H1 (cell line): ENCODE results near the gene DIPK1A. TPM values are rescaled to one million over a fixed set of nuclear protein-coding genes. Genes with fewer than 3 reads are reported as not detected.

Source experiments
- CTCF ChIA-PET: fragments of 300-600 bp; sonication (Branson Sonifier 250); formaldehyde crosslinking; loops from one replicate; lab custom pipeline; 2021; ENCODE audit not compliant: partially characterized antibody; lab: Charles Lee
- POLR2A ChIA-PET: fragments of 300-600 bp; sonication (Branson Sonifier 250); formaldehyde crosslinking; loops from one replicate; lab custom pipeline; 2021; ENCODE audit warnings: inconsistent platforms; ENCODE audit not compliant: partially characterized antibody; lab: Charles Lee
- DNase-seq, 2 experiments: peaks; one replicate each; pipeline versions ENCODE4 v3.0.0 to v3.0.0-alpha.2; 2010 to 2022; ENCODE audit warnings: low spot score in 2 of 2, low read depth in 1 of 2, mixed read lengths in 1 of 2
- FAIRE-seq: peaks from 2 replicates; lab custom pipeline; 2011; peaks lifted over from hg19 to GRCh38; lab: Jason Lieb, UNC
- H2AFZ ChIP-seq: 2 replicates; pipeline ENCODE4 v1.8.1; 2012; ENCODE audit warnings: low read length, inconsistent platforms
- H2AK5ac ChIP-seq: 2 replicates; pipeline ENCODE4 v1.6.1; 2013; ENCODE audit warnings: low read depth, low read length
- H2BK120ac ChIP-seq: replicated peaks from 2 replicates; pipeline ENCODE3; 2013; ENCODE audit warnings: low read depth, low read length, inconsistent platforms
- H2BK12ac ChIP-seq: 2 replicates; pipeline ENCODE4 v1.6.1; 2013; ENCODE audit warnings: low read depth, low read length
- H2BK15ac ChIP-seq: 2 replicates; pipeline ENCODE4 v1.6.1; 2013; ENCODE audit warnings: low read length
- H2BK20ac ChIP-seq: 2 replicates; pipeline ENCODE4 v1.6.1; 2013; ENCODE audit warnings: low read length
- H2BK5ac ChIP-seq: 2 replicates; pipeline ENCODE4 v1.6.1; 2013; ENCODE audit warnings: low read depth, low read length
- H3K14ac ChIP-seq: 2 replicates; pipeline ENCODE4 v1.6.1; 2013; ENCODE audit warnings: inconsistent platforms; ENCODE audit not compliant: insufficient read length
- H3K18ac ChIP-seq: 2 replicates; pipeline ENCODE4 v1.6.1; 2013; ENCODE audit warnings: low read length; ENCODE audit errors: extremely low read depth
- H3K23ac ChIP-seq: 2 replicates; pipeline ENCODE4 v1.6.1; 2013; ENCODE audit warnings: inconsistent platforms; ENCODE audit not compliant: insufficient read length
- H3K23me2 ChIP-seq: 2 replicates; pipeline ENCODE4 v1.6.1; 2013; ENCODE audit warnings: low read depth, low read length
- H3K27ac ChIP-seq: 2 replicates; pipeline ENCODE4 v1.6.1; 2011; ENCODE audit warnings: low read depth, low read length, inconsistent platforms
- H3K27me3 ChIP-seq, 4 experiments: replicated peaks in 1 of 4; 1 replicate in 1 of 4; 2 replicates in 3 of 4; pipeline versions ENCODE4 v1.6.1 to v1.8.1; 2011 to 2013; ENCODE audit warnings: low read length in 3 of 4, mild to moderate bottlenecking in 3 of 4, inconsistent platforms in 2 of 4, mixed read lengths in 2 of 4, moderate library complexity in 1 of 4; ENCODE audit not compliant: control insufficient read depth in 3 of 4, insufficient read depth in 3 of 4; ENCODE audit errors: extremely low read depth in 1 of 4
- H3K36me3 ChIP-seq, 4 experiments: 2 replicates each; pipeline versions ENCODE4 v1.6.1 to v1.8.1; 2011 to 2013; ENCODE audit warnings: mild to moderate bottlenecking in 4 of 4, low read length in 3 of 4, moderate library complexity in 2 of 4, control low read depth in 1 of 4, inconsistent platforms in 1 of 4; ENCODE audit not compliant: insufficient read depth in 4 of 4, control insufficient read depth in 2 of 4
- H3K4ac ChIP-seq: replicated peaks from 2 replicates; pipeline ENCODE3; 2013; ENCODE audit warnings: low read length, low read depth, mixed read lengths, inconsistent platforms; ENCODE audit not compliant: insufficient read length
- H3K4me1 ChIP-seq, 4 experiments: replicated peaks in 1 of 4; 1 replicate in 1 of 4; 2 replicates in 3 of 4; pipeline versions ENCODE4 v1.6.1 to v1.8.1; 2011 to 2013; ENCODE audit warnings: low read length in 3 of 4, inconsistent platforms in 2 of 4, mixed read lengths in 1 of 4; ENCODE audit not compliant: insufficient read depth in 4 of 4, control insufficient read depth in 3 of 4
- H3K4me2 ChIP-seq, 2 experiments: 2 replicates each; pipeline versions ENCODE4 v1.6.1 to v1.8.1; 2011 to 2013; ENCODE audit warnings: low read depth in 2 of 2, low read length in 2 of 2, control low read depth in 1 of 2, inconsistent platforms in 1 of 2, mild to moderate bottlenecking in 1 of 2; ENCODE audit not compliant: insufficient read depth in 1 of 2
- H3K4me3 ChIP-seq, 4 experiments: fragments of 200-600, 300-600 bp in 1 of 4; sonication (generic), shearing (Covaris generic), sonication (Bioruptor Twin) in 1 of 4; 2 replicates each; pipeline versions ENCODE4 v1.5.1 to v1.8.1; 2011 to 2016; ENCODE audit warnings: low read length in 4 of 4, low read depth in 3 of 4, control low read depth in 2 of 4, inconsistent platforms in 2 of 4, mild to moderate bottlenecking in 2 of 4, mixed read lengths in 1 of 4, moderate library complexity in 1 of 4; ENCODE audit not compliant: insufficient read depth in 2 of 4; ENCODE audit errors: extremely low read depth in 1 of 4
- H3K56ac ChIP-seq: replicated peaks from 2 replicates; pipeline ENCODE3; 2013; ENCODE audit warnings: low read depth, mild to moderate bottlenecking, mixed read lengths, low read length, inconsistent platforms; ENCODE audit not compliant: insufficient read length
- H3K79me1 ChIP-seq: 2 replicates; pipeline ENCODE4 v1.6.1; 2013; ENCODE audit warnings: low read depth, low read length, control low read depth
- H3K79me2 ChIP-seq, 2 experiments: 2 replicates each; pipeline versions ENCODE4 v1.6.1 to v1.8.1; 2012 to 2013; ENCODE audit warnings: low read length in 2 of 2, mild to moderate bottlenecking in 2 of 2, inconsistent platforms in 1 of 2; ENCODE audit not compliant: insufficient read depth in 2 of 2, control insufficient read depth in 1 of 2
- H3K9ac ChIP-seq, 4 experiments: replicated peaks in 1 of 4; 1 replicate in 1 of 4; 2 replicates in 3 of 4; pipeline versions ENCODE4 v1.6.1 to v1.8.1; 2011 to 2013; ENCODE audit warnings: low read depth in 3 of 4, low read length in 3 of 4, control low read depth in 2 of 4, mild to moderate bottlenecking in 2 of 4, moderate library complexity in 2 of 4, inconsistent platforms in 1 of 4; ENCODE audit errors: extremely low read depth in 1 of 4
- H3K9me3 ChIP-seq, 2 experiments: 2 replicates each; pipeline versions ENCODE4 v1.6.1 to v1.8.1; 2012 to 2013; ENCODE audit warnings: mild to moderate bottlenecking in 2 of 2, moderate library complexity in 2 of 2, control low read depth in 1 of 2, inconsistent platforms in 1 of 2, low read depth in 1 of 2, low read length in 1 of 2, mixed read lengths in 1 of 2; ENCODE audit not compliant: insufficient read depth in 2 of 2
- H4K20me1 ChIP-seq, 2 experiments: replicated peaks in 1 of 2; 2 replicates each; pipeline versions ENCODE3 to v1.8.1; 2011 to 2013; ENCODE audit warnings: inconsistent platforms in 2 of 2, low read length in 2 of 2, mild to moderate bottlenecking in 1 of 2; ENCODE audit not compliant: insufficient read depth in 2 of 2, control insufficient read depth in 1 of 2
- H4K5ac ChIP-seq: 2 replicates; pipeline ENCODE4 v1.6.1; 2013; ENCODE audit warnings: low read length, low read depth, mixed read lengths, inconsistent platforms; ENCODE audit not compliant: insufficient read length
- H4K8ac ChIP-seq: 2 replicates; pipeline ENCODE4 v1.8.0; 2013; ENCODE audit warnings: mild to moderate bottlenecking, moderate library complexity, low read length, inconsistent platforms; ENCODE audit not compliant: insufficient read depth; ENCODE audit errors: extremely low read depth
- H4K91ac ChIP-seq: replicated peaks from 2 replicates; pipeline ENCODE3; 2013; ENCODE audit warnings: low read length, mixed read lengths, inconsistent platforms; ENCODE audit not compliant: insufficient read length
- CHD7 ChIP-seq: fragments of 300-600 bp; sonication (generic); IDR thresholded peaks from 2 replicates; pipeline ENCODE4 v1.7.1; 2012; ENCODE audit warnings: low read length, moderate library complexity, mild to moderate bottlenecking, inconsistent platforms; ENCODE audit not compliant: insufficient replicate concordance
- WGBS, 2 experiments: shearing (Covaris generic) in 1 of 2; methylation state at CpG; one replicate each; pipeline versions ENCODE4 v1.1.6 to v1.1.7; 2013 to 2015; ENCODE audit warnings: low lambda C conversion rate in 2 of 2, mixed read lengths in 2 of 2, inconsistent platforms in 1 of 2, low coverage in 1 of 2, missing lambda C conversion rate in 1 of 2; ENCODE audit not compliant: insufficient replicate concordance in 2 of 2, insufficient coverage in 1 of 2, insufficient read length in 1 of 2; ENCODE audit errors: extremely low coverage in 1 of 2, missing lambda C conversion rate in 1 of 2; 5-methylcytosine and 5-hydroxymethylcytosine counted together
- polyA plus RNA-seq, 7 experiments: library from polyadenylated mRNA; depleted of rRNA in 3 of 7; stranded (reverse) in 5 of 7; unstranded in 2 of 7; fragments of >200 nt in 5 of 7; fragments of 200-250 nt in 2 of 7; gene quantifications; 1 replicate in 5 of 7; 2 replicates in 1 of 7; 4 replicates in 1 of 7; pipeline versions ENCODE4 v1.2.1 to v1.2.3, GENCODE V29; 2011 to 2013; ENCODE audit warnings: missing spikeins in 2 of 7, mixed read lengths in 2 of 7
- total RNA-seq: library from RNA; stranded (reverse); fragmentation: NEBNext Ultra II Directional; extraction: Animal tissue kit (Norgen Biotek cat#: 25700); gene quantifications from 2 replicates; pipeline ENCODE4 v1.2.1, GENCODE V29; 2021

Gene DIPK1A
- total and polyA plus RNA-seq, 2 of the 8 experiments (the other 6 are each of a cell fraction or from before 2014, with no cell fraction given), result 2.5 to 5.0 TPM

DNA sequence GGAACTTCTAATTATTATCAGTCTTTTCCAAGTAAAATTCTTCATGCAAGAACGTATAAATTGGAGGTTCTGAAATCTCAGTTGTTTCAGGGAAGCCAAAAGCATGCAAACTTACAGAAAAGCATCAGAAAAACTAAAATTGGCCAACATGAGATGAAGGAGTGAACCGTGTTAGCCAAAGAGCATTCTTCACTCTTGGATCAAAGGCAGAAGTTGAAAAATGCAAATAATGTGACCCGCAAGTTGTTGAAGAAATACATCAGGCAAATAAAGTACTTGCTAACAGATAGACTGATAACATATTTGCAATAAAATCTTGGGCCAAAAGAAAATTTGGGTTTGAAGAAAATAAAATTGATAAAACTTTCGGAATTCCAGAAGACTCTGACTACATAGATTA is 29.6 kb downstream of the DIPK1A start:
- H2BK12ac ChIP-seq, result no peak overlapping the region
- no peak overlapping the region for H2BK120ac ChIP-seq
- no peaks in the 10 kb centered on the region for H3K79me2 ChIP-seq
- H4K5ac ChIP-seq, result no peak overlapping the region
- H3K9ac ChIP-seq, result no peak overlapping the region
- H3K79me1 ChIP-seq, result no peaks in the 10 kb centered on the region
- no peaks in the 10 kb centered on the region for H4K20me1 ChIP-seq
- FAIRE-seq (no peak), DNase-seq (no peak)
- no peaks in the 10 kb centered on the region for H3K9me3 ChIP-seq
- H3K56ac ChIP-seq, result no peak overlapping the region
- H3K27me3 ChIP-seq, result no peaks in the 10 kb centered on the region
- no peaks in the 10 kb centered on the region for H3K4me1 ChIP-seq
- no peak overlapping the region for H3K4ac ChIP-seq
- H2BK5ac ChIP-seq, result no peak overlapping the region
- no peak overlapping the region for H3K14ac ChIP-seq
- H4K91ac ChIP-seq, result no peak overlapping the region
- no peaks in the 10 kb centered on the region for H3K23me2 ChIP-seq
- no peak overlapping the region for H2BK15ac ChIP-seq
- no peak overlapping the region for H3K23ac ChIP-seq
- no peak overlapping the region for H4K8ac ChIP-seq
- no peak overlapping the region for H3K18ac ChIP-seq
- H2AFZ ChIP-seq, result no peak overlapping the region
- no peaks in the 10 kb centered on the region for H3K36me3 ChIP-seq
- H3K4me3 ChIP-seq, result no peak overlapping the region
- 80% methylated on average over 4 of the region's 4 CpGs; no CpG with 5 or more reads in 1 of the 2 experiments for WGBS, 2 experiments
- H3K4me2 ChIP-seq, result no peak overlapping the region
- POLR2A ChIA-PET, result no interaction called here
- no peak overlapping the region for H3K27ac ChIP-seq
- CTCF ChIA-PET, result no interaction called here
- no peak overlapping the region for H2AK5ac ChIP-seq
- H2BK20ac ChIP-seq, result no peak overlapping the region
- no peak for TF ChIP-seq CHD7
